DMS53 treated with DMSO at 0.1 percent for 48 hours (cell line): ENCODE measurements around the gene ANAPC7.
A peak's percentile ranks its signal among the peaks of the same experiment; 100 is the strongest.
"Not testable (repeated sequence)": the region's sequence is repeated elsewhere in the genome, so short reads cannot be mapped to it uniquely, and the experiment has no call there.

Experiments used
- DNase-seq: peaks from one replicate; lab custom pipeline; 2025; ENCODE audit not compliant: unreplicated experiment; lab: John Stamatoyannopoulos, UW

The ANAPC7 gene, protein sequence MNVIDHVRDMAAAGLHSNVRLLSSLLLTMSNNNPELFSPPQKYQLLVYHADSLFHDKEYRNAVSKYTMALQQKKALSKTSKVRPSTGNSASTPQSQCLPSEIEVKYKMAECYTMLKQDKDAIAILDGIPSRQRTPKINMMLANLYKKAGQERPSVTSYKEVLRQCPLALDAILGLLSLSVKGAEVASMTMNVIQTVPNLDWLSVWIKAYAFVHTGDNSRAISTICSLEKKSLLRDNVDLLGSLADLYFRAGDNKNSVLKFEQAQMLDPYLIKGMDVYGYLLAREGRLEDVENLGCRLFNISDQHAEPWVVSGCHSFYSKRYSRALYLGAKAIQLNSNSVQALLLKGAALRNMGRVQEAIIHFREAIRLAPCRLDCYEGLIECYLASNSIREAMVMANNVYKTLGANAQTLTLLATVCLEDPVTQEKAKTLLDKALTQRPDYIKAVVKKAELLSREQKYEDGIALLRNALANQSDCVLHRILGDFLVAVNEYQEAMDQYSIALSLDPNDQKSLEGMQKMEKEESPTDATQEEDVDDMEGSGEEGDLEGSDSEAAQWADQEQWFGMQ

DNA sequence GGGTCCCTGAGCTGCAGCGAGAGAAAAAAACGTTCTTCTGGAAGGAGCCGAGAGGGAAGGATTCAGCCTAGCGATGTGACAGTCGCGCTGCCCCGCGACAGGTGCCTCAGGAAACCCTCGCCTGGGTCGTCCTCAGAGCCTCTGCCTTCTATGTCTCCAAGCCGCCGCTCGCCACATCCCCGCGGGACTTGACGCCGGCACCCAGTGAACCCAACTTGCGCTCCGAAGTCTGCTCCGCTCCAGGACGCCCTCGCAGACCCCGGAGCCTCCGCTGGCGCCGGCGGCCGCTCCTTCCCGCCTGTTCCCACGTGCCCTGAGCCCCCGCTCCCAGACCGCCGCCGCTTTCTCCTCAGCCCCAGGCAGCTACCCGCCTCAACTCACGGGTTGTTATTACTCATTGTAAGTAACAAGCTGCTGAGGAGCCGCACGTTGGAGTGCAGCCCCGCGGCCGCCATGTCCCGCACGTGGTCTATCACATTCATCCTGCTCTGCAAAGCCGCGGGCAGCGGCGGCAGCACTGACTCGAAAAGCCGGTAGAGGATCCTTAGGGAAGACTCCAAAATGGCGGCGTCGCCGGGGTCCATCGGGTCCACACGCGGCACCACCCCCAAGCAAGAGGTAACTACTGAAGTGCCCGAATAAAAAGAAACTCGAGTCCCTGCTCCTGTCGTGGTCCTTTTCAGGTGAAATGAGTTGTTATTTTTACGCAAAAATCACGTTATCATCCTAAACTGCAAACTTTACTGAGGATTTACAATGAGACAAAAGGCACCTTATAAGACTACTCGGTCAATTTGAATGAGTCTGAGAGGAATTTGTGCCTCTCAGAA is at the start of gene ANAPC7:
Gene ANAPC7 (minus strand): TSS at position 563 of the 830 bp plus-strand sequence. CDS start 81 bp downstream, at position 482.
- DNase-seq, result peak; percentile 90

DNA sequence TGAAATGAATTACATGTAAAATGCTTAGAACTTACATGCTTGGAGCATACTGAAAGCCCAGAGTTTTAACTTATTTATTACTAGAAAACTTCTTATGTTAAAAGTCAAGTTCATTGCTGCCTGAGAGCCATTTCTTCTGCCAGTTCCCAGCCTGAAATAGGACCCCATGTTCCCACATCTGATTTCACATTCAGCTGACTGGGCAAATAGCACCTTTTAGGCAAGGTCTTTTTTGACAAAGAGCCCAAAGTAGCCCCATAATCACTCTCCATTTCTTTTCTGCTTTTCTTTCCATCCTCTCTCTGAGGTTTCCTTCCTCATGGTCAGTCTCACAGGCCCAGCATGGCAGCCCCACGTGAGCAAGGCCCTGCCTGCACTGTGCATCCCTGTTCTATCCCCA is 47.8 kb upstream of the ANAPC7 start:
- DNase-seq, result no peak

DNA sequence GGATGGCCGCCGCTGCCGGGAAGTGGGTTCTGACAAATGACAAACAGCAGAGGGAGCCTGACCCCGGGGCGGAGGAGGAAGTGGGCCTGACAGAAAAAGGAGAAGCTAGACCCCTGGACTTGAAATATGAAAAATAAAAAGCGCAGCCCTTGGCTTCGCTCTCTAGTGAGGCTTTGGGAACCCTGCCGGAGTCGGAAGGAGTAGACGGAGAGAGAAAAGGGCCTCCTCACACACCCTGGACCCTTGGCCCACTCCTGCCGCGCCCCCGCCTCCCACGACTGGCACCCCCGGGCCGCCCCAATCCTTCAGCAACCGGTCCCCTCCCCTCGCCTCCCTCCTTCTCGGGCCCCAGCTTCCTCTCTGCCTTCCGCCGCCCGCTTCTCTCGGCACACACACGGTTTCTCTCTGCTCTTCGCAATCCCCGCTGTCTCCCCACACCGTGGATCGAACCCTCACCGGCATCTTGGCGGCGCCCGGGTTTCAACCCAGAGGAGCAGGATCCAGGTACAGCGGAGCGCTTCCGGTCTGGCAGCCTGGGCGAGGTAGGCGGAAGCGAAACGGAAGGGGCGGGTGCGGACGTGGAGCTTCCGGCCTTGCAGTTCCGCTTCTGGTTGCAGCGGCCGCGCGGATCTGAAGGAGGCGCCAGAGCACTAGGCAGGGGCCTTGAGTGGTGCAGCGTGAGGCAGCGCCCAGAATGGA is 46.4 kb upstream of the ANAPC7 start, which contains the start of gene ARPC3:
Gene ARPC3 (minus strand): TSS at position 539 of the 699 bp plus-strand sequence. CDS start 77 bp downstream, at position 462.
- peak; percentile 94 for DNase-seq

DNA sequence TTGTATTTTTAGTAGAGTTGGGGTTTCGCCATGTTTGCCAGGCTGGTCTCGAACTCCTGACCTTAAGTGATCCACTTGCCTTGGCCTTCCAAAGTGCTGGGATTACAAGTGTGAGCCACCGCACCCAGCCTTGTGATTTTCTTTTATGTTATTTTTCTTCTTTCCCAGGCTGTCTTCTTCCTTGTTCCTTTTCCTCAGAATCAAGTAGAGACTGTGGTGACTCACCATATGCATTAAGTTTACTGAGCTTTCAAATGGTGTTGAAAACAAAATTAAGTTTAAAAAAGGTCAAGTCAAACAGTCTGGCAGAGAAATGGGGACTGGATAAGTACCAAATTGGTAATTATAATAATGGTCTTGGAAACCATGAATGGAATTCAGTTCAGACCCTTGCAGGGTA is 40.9 kb upstream of the ANAPC7 start:
- DNase-seq, result no peak

DNA sequence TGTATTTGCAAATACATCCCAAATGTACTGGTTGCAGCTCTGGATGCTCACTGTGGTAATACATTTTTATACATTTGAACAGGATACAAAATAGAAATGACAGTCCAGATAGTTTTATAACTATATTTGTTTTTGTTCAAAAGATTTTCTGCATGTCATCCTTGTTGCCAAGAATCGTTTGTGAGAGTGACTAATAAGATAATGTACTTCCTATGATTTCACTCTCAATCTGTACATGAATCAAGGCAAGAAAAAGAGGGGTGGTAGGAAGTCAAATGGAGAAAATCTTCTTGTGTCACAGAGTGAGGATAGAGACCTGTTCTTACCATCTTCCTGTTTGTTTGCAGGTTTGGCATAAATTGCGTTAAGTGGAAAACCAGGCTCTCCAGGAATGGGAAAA is 32.7 kb upstream of the ANAPC7 start:
- DNase-seq, result no peak

DNA sequence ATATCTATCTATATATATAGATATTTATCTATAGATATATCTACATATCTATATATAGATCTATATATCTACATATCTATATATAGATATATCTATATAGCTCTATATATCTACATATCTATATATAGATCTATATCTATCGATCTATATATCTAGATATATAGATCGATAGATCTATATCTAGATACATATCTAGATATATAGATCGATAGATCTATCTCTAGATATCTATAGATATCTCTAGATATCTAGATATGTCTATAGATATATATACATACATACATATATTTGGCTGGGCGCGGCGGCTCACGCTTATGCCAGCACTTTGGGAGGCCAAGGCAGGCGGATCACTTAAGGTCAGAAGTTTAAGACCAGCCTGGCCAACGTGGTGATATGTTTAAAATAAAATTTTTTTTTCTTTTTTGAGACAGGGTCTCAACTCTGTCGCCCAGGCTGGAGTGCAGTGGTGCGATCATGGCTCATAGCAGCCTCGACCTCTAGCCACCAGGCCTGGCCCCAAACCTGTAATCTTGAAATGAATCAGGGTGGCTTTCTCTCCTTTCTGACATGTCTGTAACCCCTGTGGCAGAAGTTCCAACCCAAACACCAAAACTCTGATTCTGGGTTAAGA is 28.6 kb upstream of the ANAPC7 start:
- DNase-seq, result no peak

DNA sequence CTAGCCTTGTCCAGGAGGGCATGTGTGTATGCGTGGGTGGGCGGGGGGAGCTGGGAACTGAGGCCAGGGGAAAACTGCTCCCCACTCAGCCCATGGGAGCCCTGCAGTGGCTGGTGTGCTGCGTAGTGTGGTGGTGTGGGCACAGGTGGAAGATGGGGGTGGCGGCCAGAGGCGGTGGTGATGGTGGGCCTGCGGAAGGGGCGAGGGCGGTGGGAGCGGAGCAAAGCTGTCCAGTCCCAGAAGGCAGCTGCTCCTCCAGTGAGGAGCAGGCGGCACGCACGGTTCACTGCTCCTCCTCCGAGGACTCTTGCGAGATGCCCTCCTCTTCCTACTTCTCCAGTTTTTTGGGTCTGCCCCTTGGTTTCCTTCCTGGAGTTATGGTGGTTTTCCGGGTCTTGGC is 26.2 kb upstream of the ANAPC7 start:
- not testable (repeated sequence) for DNase-seq

DNA sequence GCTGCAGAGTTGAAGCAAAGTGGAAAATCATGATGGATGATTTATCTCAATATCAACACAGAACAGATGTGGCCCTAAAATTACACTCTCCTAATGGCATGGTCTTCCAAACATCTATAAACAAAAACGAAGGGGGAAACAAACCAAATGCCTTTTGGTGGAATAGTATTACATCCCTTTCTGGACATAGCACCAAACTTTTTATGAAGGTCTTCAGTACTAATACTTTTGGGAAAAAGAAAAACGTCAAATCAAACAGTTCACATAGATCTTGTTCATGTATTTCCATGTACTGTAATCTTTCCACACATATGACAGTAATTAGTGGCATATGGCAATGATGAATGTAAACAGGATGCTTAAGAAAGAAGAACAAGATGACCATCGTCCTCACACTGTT is 22.9 kb upstream of the ANAPC7 start:
- no peak for DNase-seq

DNA sequence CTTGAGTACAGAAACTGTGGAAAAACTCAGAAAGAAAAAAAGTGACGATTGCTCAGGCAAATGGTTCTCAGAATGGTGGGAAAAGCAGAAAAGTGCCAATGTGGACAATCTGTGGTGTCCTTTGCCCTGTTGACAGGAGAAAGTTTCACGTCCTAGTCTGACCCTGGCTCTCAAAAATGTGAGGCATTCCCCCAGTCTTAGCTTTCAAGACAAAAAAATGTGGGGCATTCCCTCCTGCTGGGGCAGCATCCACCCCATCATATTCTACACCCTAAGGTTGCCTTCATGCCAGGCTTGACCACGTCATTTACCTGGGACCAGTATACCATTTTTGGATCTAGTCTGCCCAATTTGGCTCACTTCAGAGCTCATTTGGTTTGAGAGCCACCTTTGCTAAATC is 20.7 kb upstream of the ANAPC7 start:
- no peak for DNase-seq

DNA sequence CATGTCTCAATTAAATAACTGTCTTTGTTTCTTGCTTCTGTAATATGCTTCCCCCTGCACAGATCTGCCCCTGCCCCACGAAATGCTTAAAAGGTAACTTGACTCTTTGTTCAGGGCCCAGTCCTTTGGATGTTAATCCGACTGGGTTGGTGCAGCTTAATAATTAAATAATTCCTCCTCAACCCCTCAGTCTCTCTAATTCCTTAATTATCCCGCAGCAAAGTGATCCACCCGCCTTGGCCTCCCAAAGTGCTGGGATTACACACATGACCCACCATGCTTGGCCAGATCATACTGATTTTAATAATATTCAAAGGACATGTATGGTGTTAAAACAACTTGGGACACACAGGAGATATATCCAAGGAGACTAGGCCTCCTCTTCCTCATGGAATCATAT is 18.2 kb upstream of the ANAPC7 start:
- DNase-seq, result no peak

DNA sequence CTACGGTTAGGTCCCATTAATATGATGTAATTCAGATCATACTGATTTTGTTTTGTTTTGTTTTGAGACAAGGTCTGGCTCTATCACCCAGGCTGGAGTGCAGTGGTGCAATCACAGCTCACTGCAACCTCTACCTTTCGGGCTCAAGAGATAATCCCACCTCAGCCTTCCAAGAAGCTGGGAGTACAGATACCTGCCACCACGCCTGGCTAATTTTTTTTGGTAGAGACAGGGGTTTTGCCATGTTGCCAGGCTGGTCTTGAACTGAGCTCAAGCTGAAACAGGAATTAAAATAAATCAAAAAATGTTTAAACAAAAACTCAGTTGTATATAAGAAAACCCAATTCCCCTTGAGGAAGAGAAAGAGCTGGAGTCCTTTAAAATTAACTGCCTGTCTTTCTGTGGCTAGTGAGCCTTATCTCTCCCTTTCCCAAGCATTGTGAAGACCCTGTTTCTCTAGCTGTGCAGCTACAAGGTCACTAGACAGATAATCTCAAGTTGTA is 17.7 kb upstream of the ANAPC7 start:
- no peak for DNase-seq

DNA sequence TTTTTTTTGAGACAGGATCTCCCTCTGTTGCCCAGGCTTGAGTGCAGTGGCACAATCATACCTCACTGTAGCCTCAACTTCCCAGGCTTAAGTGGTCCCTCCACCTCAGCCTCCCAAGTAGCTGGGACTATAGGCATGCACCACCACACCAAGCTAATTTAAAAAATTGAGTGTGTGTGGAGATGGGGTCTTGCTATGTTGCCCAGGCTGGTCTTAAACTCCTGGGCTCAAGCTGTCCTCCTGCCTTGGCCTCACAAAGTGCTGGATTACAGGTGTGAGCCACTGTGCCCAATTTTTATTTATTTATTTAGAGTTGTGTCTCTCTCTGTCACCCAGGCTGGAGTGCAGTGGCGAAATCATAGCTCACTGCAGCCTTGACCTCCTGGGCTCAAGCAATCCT is 17.1 kb upstream of the ANAPC7 start:
- DNase-seq, result not testable (repeated sequence)

DNA sequence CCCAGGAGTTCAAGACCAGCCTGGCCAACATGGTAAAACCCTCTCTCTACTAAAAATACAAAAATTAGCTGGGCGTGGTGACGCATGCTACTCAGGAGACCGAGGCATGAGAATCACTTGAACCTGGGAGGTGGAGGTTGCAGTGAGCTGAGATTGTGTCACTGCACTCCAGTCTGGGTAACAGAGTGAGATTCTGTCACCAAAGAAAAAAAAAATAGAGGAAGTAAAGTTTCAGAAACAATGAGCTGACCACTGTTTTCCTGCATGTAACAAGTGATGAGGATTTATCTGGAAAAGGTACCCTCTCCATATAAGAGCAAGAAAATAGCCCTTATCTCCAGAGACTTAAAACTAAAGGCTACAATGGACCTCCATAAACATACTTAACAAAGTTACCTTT is 13.6 kb upstream of the ANAPC7 start:
- not testable (repeated sequence) for DNase-seq

DNA sequence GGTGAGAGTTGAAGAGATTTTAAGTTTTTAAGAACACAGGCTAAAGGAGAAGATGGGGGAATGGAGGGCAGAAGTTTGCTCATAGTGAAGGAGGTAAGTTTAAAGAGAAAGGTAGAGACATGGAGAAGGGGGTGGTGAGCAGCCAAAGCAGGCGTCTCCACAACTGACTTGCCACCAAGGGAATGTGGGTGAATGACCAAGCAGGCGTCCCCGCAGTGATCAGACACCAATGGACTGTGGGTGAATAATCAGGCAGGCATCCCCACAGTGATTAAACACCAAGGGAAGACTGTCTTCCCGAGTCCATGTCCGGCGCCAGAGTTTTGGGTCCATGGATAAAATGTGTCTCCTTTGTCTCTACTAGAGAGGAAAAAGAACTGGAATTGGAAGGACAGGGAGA is 6.6 kb upstream of the ANAPC7 start:
- DNase-seq, result not testable (repeated sequence)

DNA sequence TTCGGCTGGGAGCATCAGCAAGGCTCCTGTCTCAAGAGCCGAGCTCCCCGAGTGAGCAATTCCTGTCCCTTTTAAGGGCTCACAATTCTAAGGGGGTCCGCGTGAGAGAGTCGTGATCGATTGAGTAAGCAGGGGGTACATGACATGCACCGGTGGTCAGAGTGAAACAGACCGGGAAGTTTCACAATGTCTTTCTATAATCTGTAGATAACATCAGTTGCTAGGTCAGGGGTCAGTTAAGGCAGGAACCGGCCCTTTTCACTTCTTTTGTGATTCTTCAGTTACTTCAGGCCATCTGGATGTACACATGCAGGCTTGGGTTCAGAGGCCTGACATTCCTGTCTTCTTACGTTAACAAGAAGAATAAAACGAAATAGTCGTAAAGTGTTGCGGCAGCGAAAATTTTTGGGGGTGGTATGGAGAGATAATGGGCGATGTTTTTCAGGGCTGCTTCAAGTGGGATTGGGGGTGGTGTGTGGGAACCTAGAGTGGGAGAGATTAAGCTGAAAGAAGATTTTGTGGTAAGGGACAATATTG is 1.7 kb upstream of the ANAPC7 start:
- DNase-seq, result not testable (repeated sequence)

DNA sequence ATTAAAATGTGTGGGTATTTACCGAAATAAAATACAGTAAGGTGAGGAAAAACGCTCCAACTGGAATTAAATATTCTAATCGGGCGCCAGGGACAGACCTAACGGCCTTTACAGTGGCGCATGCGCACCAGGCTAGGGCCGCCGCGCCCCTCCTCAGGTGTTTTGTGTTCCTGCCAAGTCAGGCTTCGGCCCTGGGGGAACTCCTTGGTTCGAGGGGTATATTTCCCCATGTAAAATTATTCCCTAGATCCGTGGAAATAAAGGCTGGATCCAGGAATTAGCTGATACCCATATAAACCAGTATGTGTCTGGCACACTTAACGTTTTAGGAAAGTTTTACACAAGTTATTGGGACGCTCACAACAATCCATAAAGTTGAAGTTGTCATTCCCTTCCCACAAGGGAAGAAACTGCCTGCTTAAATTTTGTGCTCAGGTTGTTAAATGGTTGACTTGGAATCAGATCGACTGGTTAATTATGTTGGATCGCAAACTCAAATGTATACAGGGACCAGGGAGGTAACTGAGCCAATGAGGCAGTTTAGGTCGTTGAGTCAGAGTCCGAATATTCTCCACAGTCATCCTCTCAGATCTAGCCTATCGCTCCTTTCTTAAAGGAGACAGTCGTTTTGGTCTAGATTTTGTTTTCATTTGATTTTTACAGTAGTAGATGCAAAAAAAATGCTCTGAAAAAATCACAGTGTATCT is 621 bp upstream of the ANAPC7 start:
- DNase-seq, result peak; percentile 88

DNA sequence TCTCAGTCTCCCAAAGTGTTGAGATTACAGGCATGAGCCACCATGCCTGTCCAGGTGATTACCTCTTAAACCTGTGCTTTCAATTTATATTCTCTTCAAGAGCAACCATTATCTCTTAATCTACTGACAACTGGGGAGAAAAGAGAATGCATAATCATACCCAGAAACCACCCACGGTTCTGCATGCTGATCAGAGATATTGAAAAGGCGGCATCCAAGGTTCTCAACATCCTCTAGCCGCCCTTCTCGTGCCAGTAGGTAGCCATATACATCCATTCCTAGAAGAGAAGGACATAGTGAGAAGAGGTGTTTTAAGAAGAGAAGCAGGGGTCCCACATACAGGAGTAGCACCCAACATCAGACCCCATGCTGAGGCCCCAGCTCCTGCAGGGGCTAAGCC is 20.8 kb downstream of the ANAPC7 start:
- no peak for DNase-seq

DNA sequence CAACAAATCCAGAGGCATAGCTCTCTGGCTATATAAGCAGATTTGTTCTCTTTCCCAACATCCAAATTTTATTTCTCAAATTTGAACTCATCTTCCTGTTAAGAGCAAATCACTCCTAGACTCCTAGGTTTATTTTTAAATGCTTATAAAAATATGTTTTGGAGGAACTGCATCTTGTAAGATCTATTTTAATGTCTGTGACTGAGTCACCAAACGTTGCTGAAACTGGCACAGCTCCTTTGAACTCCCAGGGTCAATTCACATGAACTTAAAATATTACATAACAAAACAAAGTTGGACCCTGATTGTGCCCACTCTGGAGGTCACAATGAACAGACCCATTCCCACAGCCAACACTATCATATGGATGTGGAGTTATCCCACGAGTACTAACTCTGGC is 23.9 kb downstream of the ANAPC7 start:
- DNase-seq, result no peak

DNA sequence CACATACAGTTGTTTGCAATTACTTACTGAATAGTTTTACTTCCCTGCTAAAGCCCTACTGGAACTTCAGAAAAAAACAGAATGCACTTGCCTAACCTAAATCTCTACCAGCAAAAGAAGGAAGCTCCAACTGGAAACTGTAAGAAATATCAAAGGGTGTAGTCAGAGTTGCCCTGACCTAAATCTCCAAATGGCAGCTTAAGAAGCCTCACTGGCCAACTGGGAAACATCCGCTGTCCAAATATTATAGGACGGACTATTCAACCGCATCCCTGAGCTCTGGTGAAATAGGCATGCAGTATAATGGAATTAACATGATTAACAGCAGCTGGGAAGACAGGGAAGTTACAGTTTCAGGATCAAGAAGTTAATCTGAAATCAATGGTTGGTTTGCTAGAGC is 24.3 kb downstream of the ANAPC7 start:
- DNase-seq, result no peak
